Kidney epithelial cell (primary cell): ENCODE measurements around the gene KIF1A. TPM values are rescaled to one million over a fixed set of nuclear protein-coding genes. Genes with fewer than 3 reads are reported as not detected.

Source experiments
- DNase-seq: peaks from one replicate; pipeline ENCODE4 v3.0.0-alpha.2; 2010; ENCODE audit warnings: low read depth
- H3K27me3 ChIP-seq: 2 replicates; pipeline ENCODE4 v1.6.0; 2011; ENCODE audit warnings: low read length; ENCODE audit not compliant: control insufficient read depth, insufficient read depth
- H3K36me3 ChIP-seq: 2 replicates; pipeline ENCODE4 v1.5.1; 2011; ENCODE audit warnings: low read length; ENCODE audit not compliant: control insufficient read depth, insufficient read depth
- H3K4me3 ChIP-seq: 2 replicates; pipeline ENCODE4 v1.5.1; 2011; ENCODE audit warnings: low read depth, mild to moderate bottlenecking, control low read depth, low read length
- CTCF ChIP-seq: IDR thresholded peaks from 2 replicates; pipeline ENCODE4 v1.5.1; 2011; ENCODE audit warnings: mild to moderate bottlenecking, moderate library complexity, low read length, control low read depth, inconsistent platforms; ENCODE audit not compliant: insufficient read depth, poor library complexity, severe bottlenecking
- total RNA-seq: library from RNA; depleted of rRNA; stranded (reverse); fragments of >200 nt; gene quantifications from 2 replicates; pipeline ENCODE4 v1.2.3, GENCODE V29; 2015

KIF1A gene
- total RNA-seq, 1 donor from 2014 or later = 178 TPM

- no peak for TF ChIP-seq CTCF
- no peak for DNase-seq
- Histone ChIP-seq H3K27me3 (peaks cover 2% of the 10 kb centered on the region), H3K4me3 (no peak overlapping the region), H3K36me3 (no peaks in the 10 kb centered on the region)
Observed at GRCh38 chr2:240767341-240767740, 52.7 kb downstream of the KIF1A start.

GRCh38 chr2:240766072-240766471 is 53.9 kb downstream of the KIF1A start:
- DNase-seq = no peak
- no peak for TF ChIP-seq CTCF
- H3K36me3 ChIP-seq = no peaks in the 10 kb centered on the region
- no peak overlapping the region for H3K4me3 ChIP-seq
- peaks cover 2% of the 10 kb centered on the region for H3K27me3 ChIP-seq

GRCh38 chr2:240765007-240765406 is 55.0 kb downstream of the KIF1A start:
- H3K4me3 ChIP-seq = no peak overlapping the region
- no peaks in the 10 kb centered on the region for H3K36me3 ChIP-seq
- no peak for TF ChIP-seq CTCF
- no peak for DNase-seq
- no peaks in the 10 kb centered on the region for H3K27me3 ChIP-seq

GRCh38 chr2:240764605-240765004 is 55.4 kb downstream of the KIF1A start:
- DNase-seq = no peak
- no peaks in the 10 kb centered on the region for H3K36me3 ChIP-seq
- H3K4me3 ChIP-seq = no peak overlapping the region
- no peak for TF ChIP-seq CTCF
- no peaks in the 10 kb centered on the region for H3K27me3 ChIP-seq

GRCh38 chr2:240762971-240763370 is 57.0 kb downstream of the KIF1A start:
- Histone ChIP-seq H3K27me3 (no peaks in the 10 kb centered on the region), H3K4me3 (no peak overlapping the region), H3K36me3 (no peaks in the 10 kb centered on the region)
- TF ChIP-seq CTCF = no peak
- no peak for DNase-seq

GRCh38 chr2:240762249-240762648 is 57.8 kb downstream of the KIF1A start:
- TF ChIP-seq CTCF = no peak
- no peak for DNase-seq
- Histone ChIP-seq H3K4me3 (no peak overlapping the region), H3K36me3 (no peaks in the 10 kb centered on the region), H3K27me3 (peaks cover under 1% of the 10 kb centered on the region)
